PC-3 (cell line): ENCODE measurements around the gene RHOB. TPM values are rescaled to one million over a fixed set of nuclear protein-coding genes. Genes with fewer than 3 reads are reported as not detected.
A peak's percentile ranks its signal among the peaks of the same experiment; 100 is the strongest.

ENCODE experiments used
- ATAC-seq: fragments of 200-7000 bp; cut with Tn5 transposase; 2 replicates; pipeline ENCODE4 v1.9.1; 2020; ENCODE audit warnings: mild to moderate bottlenecking, moderate library complexity
- BruUV-seq: library from RNA; stranded (reverse); fragments of 400-500 nt; replicated peaks from 2 replicates; lab custom pipeline; 2021; lab: Mats Ljungman, UMichigan
- CTCF ChIA-PET: fragments of 300-600 bp; sonication (Branson Sonifier 250); formaldehyde crosslinking; loops from one replicate; lab custom pipeline; 2022; ENCODE audit warnings: antibody characterized with exemption; lab: Charles Lee
- POLR2A ChIA-PET: fragments of 300-600 bp; sonication (Branson Sonifier 250); formaldehyde crosslinking; loops from one replicate; lab custom pipeline; 2022; ENCODE audit warnings: antibody characterized with exemption; ENCODE audit not compliant: unreplicated experiment; lab: Charles Lee
- DNase-seq: peaks from one replicate; pipeline ENCODE4 v3.0.0-alpha.2; 2015
- H2AFZ ChIP-seq: fragments of 300-600 bp; sonication (generic); 2 replicates; pipeline ENCODE4 v1.6.0; 2016; ENCODE audit warnings: antibody characterized with exemption, low read length
- H3F3A ChIP-seq: fragments of 300-600 bp; sonication (generic); one replicate; pipeline ENCODE4 v1.6.0; 2017; ENCODE audit warnings: antibody characterized with exemption, low read length, control low read depth, mild to moderate bottlenecking; ENCODE audit not compliant: unreplicated experiment
- H3K27ac ChIP-seq: fragments of 300-600 bp; sonication (generic); 2 replicates; pipeline ENCODE4 v1.5.1; 2016; ENCODE audit warnings: mild to moderate bottlenecking, low read length
- H3K27me3 ChIP-seq: fragments of 300-600 bp; sonication (generic); 2 replicates; pipeline ENCODE4 v1.6.1; 2016; ENCODE audit warnings: low read length, mixed read lengths
- H3K36me3 ChIP-seq: fragments of 300-600 bp; sonication (generic); 2 replicates; pipeline ENCODE4 v1.6.1; 2016; ENCODE audit warnings: low read depth, mixed run types, low read length, mixed read lengths
- H3K4me1 ChIP-seq: fragments of 300-600 bp; sonication (generic); 2 replicates; pipeline ENCODE4 v1.5.1; 2016; ENCODE audit warnings: low read length; ENCODE audit not compliant: insufficient read depth
- H3K4me2 ChIP-seq: fragments of 300-600 bp; sonication (generic); 2 replicates; pipeline ENCODE4 v1.6.0; 2016; ENCODE audit warnings: low read length
- H3K4me3 ChIP-seq: fragments of 300-600 bp; sonication (generic); 2 replicates; pipeline ENCODE4 v1.5.1; 2016; ENCODE audit warnings: mild to moderate bottlenecking, low read length, mixed read lengths
- H3K79me2 ChIP-seq: fragments of 300-600 bp; sonication (generic); 2 replicates; pipeline ENCODE4 v1.6.1; 2017; ENCODE audit warnings: low read length, mixed read lengths
- H3K9ac ChIP-seq: fragments of 300-600 bp; sonication (generic); 2 replicates; pipeline ENCODE4 v1.6.0; 2016; ENCODE audit warnings: mild to moderate bottlenecking, low read length
- H3K9me2 ChIP-seq: fragments of 300-600 bp; sonication (generic); replicated peaks from 2 replicates; pipeline ENCODE4 v1.6.1; 2016; ENCODE audit warnings: mixed run types, low read length, mixed read lengths
- H3K9me3 ChIP-seq: fragments of 300-600 bp; sonication (generic); 2 replicates; pipeline ENCODE4 v1.6.1; 2016; ENCODE audit warnings: low read length, mixed read lengths
- H4K20me1 ChIP-seq: fragments of 300-600 bp; sonication (generic); 2 replicates; pipeline ENCODE4 v1.6.1; 2016; ENCODE audit warnings: low read length, mixed read lengths
- EZH2 ChIP-seq: fragments of 300-600 bp; sonication (generic); IDR thresholded peaks from one replicate; pipeline ENCODE4 v1.6.1; 2017; ENCODE audit warnings: antibody characterized with exemption, mild to moderate bottlenecking, low read length; ENCODE audit not compliant: unreplicated experiment
- EZH2phosphoT487 ChIP-seq: fragments of 300-600 bp; sonication (generic); IDR thresholded peaks from 2 replicates; pipeline ENCODE4 v1.6.1; 2018; ENCODE audit warnings: mild to moderate bottlenecking, antibody characterized with exemption, low read length, borderline replicate concordance
- intact Hi-C: fragments of 100-400 bp; cut with micrococcal nuclease; formaldehyde crosslinking; loops from 2 replicates; pipeline ENCODE4 v1.9.0; 2023
- total RNA-seq: library from RNA; depleted of rRNA; stranded (reverse); fragments of >200 nt; gene quantifications from 2 replicates; pipeline ENCODE4 v1.2.3, GENCODE V29; 2014
- TF ChIP-seq, protein P1 (sequence below): fragments of 300-600 bp; sonication (generic); conservative IDR thresholded peaks from 2 replicates; pipeline ENCODE4 v1.5.1; 2017; ENCODE audit warnings: antibody characterized with exemption, low read depth, mild to moderate bottlenecking, low read length

RHOB gene
- total RNA-seq, 1 experiment from 2014 or later, result 88.5 TPM

DNA sequence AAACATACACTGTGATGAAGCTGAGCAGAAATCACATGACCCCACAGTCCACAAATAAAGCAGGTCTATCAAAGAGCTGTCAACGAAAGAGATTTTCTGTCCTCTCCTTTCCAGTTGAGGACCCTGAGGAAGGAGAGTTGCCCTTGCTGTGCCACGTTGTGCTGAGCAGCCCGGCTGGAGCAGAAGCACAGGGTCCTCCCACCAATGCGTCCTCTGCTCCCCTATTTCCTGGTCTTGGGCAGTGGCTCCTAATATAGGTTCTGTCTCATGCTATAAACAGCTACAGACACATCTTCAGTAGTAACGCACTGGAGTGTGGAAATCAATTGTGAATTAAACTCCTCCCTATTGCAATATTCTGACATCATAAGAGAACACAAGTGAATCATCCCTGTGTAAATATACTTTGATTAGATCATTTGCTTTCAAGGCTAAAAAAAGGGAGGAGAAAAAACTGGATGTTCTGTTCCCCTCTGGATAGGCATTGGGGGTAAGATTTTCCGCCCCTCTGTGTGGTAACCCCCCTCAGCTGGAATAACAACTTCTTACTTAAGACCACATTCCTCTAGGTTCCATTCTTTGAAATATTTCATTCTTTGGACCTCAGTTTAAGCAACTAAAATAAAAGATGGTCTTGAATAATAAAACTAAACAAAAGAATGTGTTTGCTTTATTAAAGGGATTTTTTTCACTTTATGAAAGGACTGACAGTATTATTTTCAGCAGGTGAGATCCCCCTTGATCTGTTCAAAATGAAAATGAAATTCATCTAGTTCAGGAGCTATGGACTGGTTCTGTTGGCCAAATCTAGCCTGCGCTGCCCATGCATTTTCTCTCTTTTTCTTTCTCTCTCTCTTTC, 8.3 kb upstream of the RHOB start:
- Histone ChIP-seq H3K9ac (peak overlapping the region; percentile 68), H3K36me3 (no peaks in the 10 kb centered on the region), H3F3A (no peaks in the 10 kb centered on the region), H3K4me2 (peak overlapping the region; percentile 82), H3K79me2 (no peaks in the 10 kb centered on the region), H3K27me3 (no peaks in the 10 kb centered on the region), H3K4me1 (peaks cover 23% of the 10 kb centered on the region), H4K20me1 (no peaks in the 10 kb centered on the region), H3K4me3 (peak overlapping the region; percentile 57), H3K9me2 (no peaks in the 10 kb centered on the region), H2AFZ (peak overlapping the region; percentile 35), H3K27ac (peak overlapping the region; percentile 83), H3K9me3 (no peaks in the 10 kb centered on the region)
- ChIA-PET POLR2A (interaction anchor here (0.5 to 1.0 kb wide), 4 partner anchors 8 to 691 kb away, joined by 3 read pairs; partner anchors contain the start of gene HS1BP3), CTCF (interaction anchor here (0.6 to 2.9 kb wide), 5 partner anchors 17 to 212 kb away, joined by 3 to 18 read pairs (median 4); partner anchors contain the start of gene HS1BP3)
- intact Hi-C loops, result loop anchor here (2.0 to 5.0 kb wide), 2 partner anchors 28 to 56 kb away; no protein-coding TSS in a partner anchor
- peak; percentile 90 for ATAC-seq
- TSS peak; percentile 26 for BruUV-seq
- TF ChIP-seq EZH2 (no peak), EZH2phosphoT487 (no peak)
- TF ChIP-seq, protein P1, sequence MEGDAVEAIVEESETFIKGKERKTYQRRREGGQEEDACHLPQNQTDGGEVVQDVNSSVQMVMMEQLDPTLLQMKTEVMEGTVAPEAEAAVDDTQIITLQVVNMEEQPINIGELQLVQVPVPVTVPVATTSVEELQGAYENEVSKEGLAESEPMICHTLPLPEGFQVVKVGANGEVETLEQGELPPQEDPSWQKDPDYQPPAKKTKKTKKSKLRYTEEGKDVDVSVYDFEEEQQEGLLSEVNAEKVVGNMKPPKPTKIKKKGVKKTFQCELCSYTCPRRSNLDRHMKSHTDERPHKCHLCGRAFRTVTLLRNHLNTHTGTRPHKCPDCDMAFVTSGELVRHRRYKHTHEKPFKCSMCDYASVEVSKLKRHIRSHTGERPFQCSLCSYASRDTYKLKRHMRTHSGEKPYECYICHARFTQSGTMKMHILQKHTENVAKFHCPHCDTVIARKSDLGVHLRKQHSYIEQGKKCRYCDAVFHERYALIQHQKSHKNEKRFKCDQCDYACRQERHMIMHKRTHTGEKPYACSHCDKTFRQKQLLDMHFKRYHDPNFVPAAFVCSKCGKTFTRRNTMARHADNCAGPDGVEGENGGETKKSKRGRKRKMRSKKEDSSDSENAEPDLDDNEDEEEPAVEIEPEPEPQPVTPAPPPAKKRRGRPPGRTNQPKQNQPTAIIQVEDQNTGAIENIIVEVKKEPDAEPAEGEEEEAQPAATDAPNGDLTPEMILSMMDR, result no peak
- peak; percentile 87 for DNase-seq

DNA sequence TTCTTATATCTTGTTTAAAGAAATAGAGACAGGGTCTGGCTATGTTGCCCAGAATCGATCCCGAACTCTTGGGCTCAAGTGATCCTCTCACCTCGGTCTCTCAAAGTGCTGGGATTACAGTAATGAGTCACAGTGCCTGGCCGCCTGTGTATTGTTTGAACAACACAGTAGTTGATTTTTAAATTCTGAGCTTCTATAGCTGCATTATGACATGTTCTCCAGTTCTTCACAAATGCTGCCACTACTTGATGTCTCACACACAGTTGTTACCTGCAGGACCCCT, 7.7 kb upstream of the RHOB start:
- Histone ChIP-seq H3K4me2 (peak overlapping the region; percentile 82), H3K9me2 (no peaks in the 10 kb centered on the region), H3F3A (no peaks in the 10 kb centered on the region), H3K9ac (peak overlapping the region; percentile 68), H3K27ac (peak overlapping the region; percentile 83), H3K4me3 (peak overlapping the region; percentile 57), H2AFZ (0 out of 2 replicates have a peak overlapping the region, but pooled peaks have one; percentile 16), H3K79me2 (no peaks in the 10 kb centered on the region), H3K9me3 (no peaks in the 10 kb centered on the region), H3K36me3 (no peaks in the 10 kb centered on the region), H4K20me1 (no peaks in the 10 kb centered on the region), H3K27me3 (no peaks in the 10 kb centered on the region), H3K4me1 (peaks cover 29% of the 10 kb centered on the region)
- CTCF ChIA-PET, result interaction anchor here (0.6 to 2.9 kb wide), 5 partner anchors 17 to 212 kb away, joined by 3 to 18 read pairs (median 4); partner anchors contain the start of gene HS1BP3
- no TSS peak for BruUV-seq
- TF ChIP-seq EZH2phosphoT487, result no peak
- TF ChIP-seq EZH2, result no peak
- TF ChIP-seq, protein P1, result no peak
- DNase-seq (peak; percentile 67), ATAC-seq (peak; percentile 86)
- intact Hi-C loops, result loop anchor here (2.0 to 5.0 kb wide), 2 partner anchors 28 to 57 kb away; no protein-coding TSS in a partner anchor
- POLR2A ChIA-PET, result interaction anchor here (0.6 to 0.7 kb wide), 2 partner anchors 114 to 208 kb away, joined by 4 to 12 read pairs; no protein-coding TSS in a partner anchor
